ENCODE measurements around the gene HOXA9. TPM values are rescaled to one million over a fixed set of nuclear protein-coding genes. Genes with fewer than 3 reads are reported as not detected.

Gene HOXA9
- total RNA-seq, 4 donors from 2014 or later: 0.54 to 0.89 TPM; not detected in 2

DNA sequence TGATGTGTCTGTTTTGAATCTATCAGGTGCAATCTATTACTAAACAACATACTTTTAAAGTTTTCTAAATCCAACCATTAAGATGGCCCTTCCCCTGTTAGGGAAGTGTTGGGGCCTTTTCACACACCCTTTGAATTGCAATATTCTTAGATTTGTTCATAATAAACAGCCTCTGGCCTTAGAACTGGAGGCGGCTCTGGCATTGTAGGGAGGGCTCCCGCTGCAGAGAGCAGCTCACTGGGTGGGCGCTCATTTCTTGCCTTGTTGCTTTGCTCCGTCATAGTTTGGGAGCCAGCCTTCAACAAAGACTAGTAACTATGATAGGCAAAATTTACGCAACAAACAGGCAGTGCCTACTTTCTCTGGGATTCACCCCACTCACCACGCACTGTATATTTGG, 13.0 kb upstream of the HOXA9 start:
- Histone ChIP-seq H3K36me3 (no peaks in the 10 kb centered on the region), H3K4me3 (no peak overlapping the region), H3K4me1 (peaks cover 0 to 31% (median 11%) of the 10 kb centered on the region in 3 donors), H3K9me3 (no peaks in the 10 kb centered on the region), H3K27ac (no peak overlapping the region), H3K27me3 (peaks cover 100% of the 10 kb centered on the region)
- no peak for ATAC-seq
- TF ChIP-seq EP300 (IDR thresholded peaks at IDR 0.05): no peak
- TF ChIP-seq, protein P1, sequence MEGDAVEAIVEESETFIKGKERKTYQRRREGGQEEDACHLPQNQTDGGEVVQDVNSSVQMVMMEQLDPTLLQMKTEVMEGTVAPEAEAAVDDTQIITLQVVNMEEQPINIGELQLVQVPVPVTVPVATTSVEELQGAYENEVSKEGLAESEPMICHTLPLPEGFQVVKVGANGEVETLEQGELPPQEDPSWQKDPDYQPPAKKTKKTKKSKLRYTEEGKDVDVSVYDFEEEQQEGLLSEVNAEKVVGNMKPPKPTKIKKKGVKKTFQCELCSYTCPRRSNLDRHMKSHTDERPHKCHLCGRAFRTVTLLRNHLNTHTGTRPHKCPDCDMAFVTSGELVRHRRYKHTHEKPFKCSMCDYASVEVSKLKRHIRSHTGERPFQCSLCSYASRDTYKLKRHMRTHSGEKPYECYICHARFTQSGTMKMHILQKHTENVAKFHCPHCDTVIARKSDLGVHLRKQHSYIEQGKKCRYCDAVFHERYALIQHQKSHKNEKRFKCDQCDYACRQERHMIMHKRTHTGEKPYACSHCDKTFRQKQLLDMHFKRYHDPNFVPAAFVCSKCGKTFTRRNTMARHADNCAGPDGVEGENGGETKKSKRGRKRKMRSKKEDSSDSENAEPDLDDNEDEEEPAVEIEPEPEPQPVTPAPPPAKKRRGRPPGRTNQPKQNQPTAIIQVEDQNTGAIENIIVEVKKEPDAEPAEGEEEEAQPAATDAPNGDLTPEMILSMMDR (IDR thresholded peaks at IDR 0.05): no peak
- 76 to 100% methylated on average over 1 to 3 of the region's 6 CpGs for WGBS, 2 donors (ENCODE audit: low coverage in 1 of 2)

DNA sequence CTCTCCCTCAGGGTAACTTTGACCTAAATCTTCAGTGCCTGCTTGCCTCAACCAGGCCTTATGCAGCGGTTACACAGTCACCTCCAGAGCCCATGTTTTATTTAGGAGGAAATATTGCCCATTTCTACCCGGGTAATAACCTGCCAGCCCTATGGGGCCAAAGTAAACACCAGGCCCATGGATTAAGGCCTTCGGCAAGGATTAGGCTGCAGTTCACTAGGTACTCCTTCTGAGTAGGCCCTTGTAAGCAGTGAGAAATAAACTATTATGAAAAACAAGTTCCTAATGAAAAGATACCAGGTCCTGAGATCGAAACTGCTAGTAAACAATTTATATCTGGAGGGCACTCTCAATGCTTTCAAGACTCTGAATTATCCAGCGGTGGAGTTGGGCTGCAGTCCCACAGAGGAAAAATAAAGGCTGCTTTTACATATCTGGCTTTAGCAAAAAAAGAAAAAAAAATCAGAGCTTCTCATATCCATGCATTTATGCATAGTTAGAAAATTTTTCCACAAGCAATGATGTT, 12.5 kb upstream of the HOXA9 start:
- H3K27me3 ChIP-seq: peaks cover 100% of the 10 kb centered on the region

DNA sequence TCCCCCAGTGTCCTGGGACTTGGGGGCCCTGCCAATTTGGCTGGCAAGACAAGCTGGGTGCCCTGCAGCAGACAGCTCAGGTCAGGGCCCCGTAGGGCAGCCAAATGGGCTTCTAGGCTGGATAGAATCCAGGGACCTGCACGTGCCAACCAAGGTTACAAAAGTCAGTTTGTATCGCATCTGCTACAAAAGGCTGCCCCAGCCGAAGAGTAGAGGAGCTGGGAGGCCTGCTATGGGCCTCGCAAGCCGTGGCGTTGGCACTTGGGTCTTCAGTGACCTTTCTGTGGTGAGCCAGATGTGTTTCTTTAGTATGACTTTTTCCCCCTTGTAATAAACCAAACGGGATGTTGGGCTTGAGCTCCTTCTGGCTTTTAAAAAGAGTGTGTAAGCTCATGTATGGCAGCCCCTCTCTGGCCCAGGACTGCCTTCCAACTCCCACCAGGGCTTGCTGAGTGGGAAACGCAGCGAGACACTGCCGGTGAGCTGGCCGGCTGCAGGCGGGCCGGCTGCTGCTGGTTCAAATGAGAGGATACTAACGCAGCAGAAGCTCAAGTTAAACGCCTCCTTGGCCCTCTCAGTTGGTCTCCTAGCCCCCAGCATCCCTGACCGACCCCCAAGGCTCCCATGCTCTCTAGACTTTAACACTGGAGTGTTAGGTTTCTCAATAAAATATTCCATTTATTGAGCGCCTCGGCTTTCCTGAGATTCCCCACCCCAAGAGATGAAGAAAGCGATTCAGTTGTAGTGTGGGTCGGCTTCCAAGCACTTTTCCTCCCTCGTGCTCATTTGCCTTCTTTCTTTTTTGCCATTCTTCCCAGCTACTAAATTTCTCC, 11.8 kb upstream of the HOXA9 start:
- Histone ChIP-seq H3K4me3 (no peak overlapping the region), H3K36me3 (no peaks in the 10 kb centered on the region), H3K4me1 (peaks cover 0 to 36% (median 18%) of the 10 kb centered on the region in 3 donors), H3K27ac (no peak overlapping the region), H3K9me3 (no peaks in the 10 kb centered on the region), H3K27me3 (peaks cover 100% of the 10 kb centered on the region)
- no peak for ATAC-seq
- WGBS, 2 donors (ENCODE audit: low coverage in 1 of 2): 82 to 85% methylated on average over 10 to 15 of the region's 22 CpGs
- TF ChIP-seq POLR2AphosphoS5 (IDR thresholded peaks at IDR 0.05): no peak
- TF ChIP-seq EP300 (IDR thresholded peaks at IDR 0.05): no peak
- TF ChIP-seq, protein P1 (IDR thresholded peaks at IDR 0.05): no peak
- TF ChIP-seq POLR2A (IDR thresholded peaks at IDR 0.05): no peak

More for the DNA sequence above, 12.5 kb upstream of the HOXA9 start:
- TF ChIP-seq POLR2A (IDR thresholded peaks at IDR 0.05): no peak
- TF ChIP-seq POLR2AphosphoS5 (IDR thresholded peaks at IDR 0.05): no peak
- TF ChIP-seq, protein P1 (IDR thresholded peaks at IDR 0.05): no peak
- TF ChIP-seq EP300 (IDR thresholded peaks at IDR 0.05): no peak
- Histone ChIP-seq H3K36me3 (no peaks in the 10 kb centered on the region), H3K27ac (no peak overlapping the region), H3K4me1 (peaks cover 0 to 31% (median 16%) of the 10 kb centered on the region in 3 donors), H3K9me3 (no peaks in the 10 kb centered on the region), H3K4me3 (no peak overlapping the region)
- WGBS, 2 donors (ENCODE audit: low coverage in 1 of 2): 92 to 100% methylated on average over 4 to 5 of the region's 5 CpGs
- no peak for ATAC-seq

DNA sequence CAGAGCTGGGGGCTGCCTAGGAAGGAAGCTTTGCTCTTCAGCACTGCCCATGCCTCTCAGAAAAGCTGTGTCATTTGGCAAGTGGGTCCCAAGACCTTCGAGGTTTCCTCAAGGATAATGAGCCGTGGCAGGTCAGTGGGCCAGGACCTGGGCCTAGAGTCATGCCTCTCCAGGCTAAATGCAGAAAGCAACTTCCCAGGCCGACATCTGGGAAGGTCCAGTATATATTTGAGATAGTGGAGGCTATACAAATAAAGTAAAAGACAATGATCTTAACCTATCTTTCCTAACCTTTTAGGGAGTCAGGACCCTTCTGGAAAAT, 11.1 kb upstream of the HOXA9 start:
- WGBS, 2 donors (ENCODE audit: low coverage in 1 of 2): 80 to 100% methylated on average over 1 of the region's 3 CpGs
- H3K27ac ChIP-seq: no peak overlapping the region

More for the DNA sequence above, 11.1 kb upstream of the HOXA9 start:
- H3K4me1 ChIP-seq: peaks cover 0 to 36% (median 18%) of the 10 kb centered on the region in 3 donors
- TF ChIP-seq POLR2A (IDR thresholded peaks at IDR 0.05): no peak
- TF ChIP-seq POLR2AphosphoS5 (IDR thresholded peaks at IDR 0.05): no peak
- TF ChIP-seq EP300 (IDR thresholded peaks at IDR 0.05): no peak
- TF ChIP-seq, protein P1 (IDR thresholded peaks at IDR 0.05): no peak
- H3K4me3 ChIP-seq: no peak overlapping the region
- ATAC-seq: no peak
- peaks cover 100% of the 10 kb centered on the region for H3K27me3 ChIP-seq
- no peaks in the 10 kb centered on the region for H3K9me3 ChIP-seq
- H3K36me3 ChIP-seq: no peaks in the 10 kb centered on the region
